H1 (cell line): Measurements from ENCODE around the gene GLP1R. TPM values are rescaled to one million over a fixed set of nuclear protein-coding genes. Genes with fewer than 3 reads are reported as not detected.

Experiments used
- CTCF ChIA-PET: fragments of 300-600 bp; sonication (Branson Sonifier 250); formaldehyde crosslinking; loops from one replicate; lab custom pipeline; 2021; ENCODE audit not compliant: partially characterized antibody; lab: Charles Lee
- POLR2A ChIA-PET: fragments of 300-600 bp; sonication (Branson Sonifier 250); formaldehyde crosslinking; loops from one replicate; lab custom pipeline; 2021; ENCODE audit warnings: inconsistent platforms; ENCODE audit not compliant: partially characterized antibody; lab: Charles Lee
- DNase-seq, 2 experiments: peaks; one replicate each; pipeline versions ENCODE4 v3.0.0 to v3.0.0-alpha.2; 2010 to 2022; ENCODE audit warnings: low spot score in 2 of 2, low read depth in 1 of 2, mixed read lengths in 1 of 2
- FAIRE-seq: peaks from 2 replicates; lab custom pipeline; 2011; peaks lifted over from hg19 to GRCh38; lab: Jason Lieb, UNC
- H2AFZ ChIP-seq: 2 replicates; pipeline ENCODE4 v1.8.1; 2012; ENCODE audit warnings: low read length, inconsistent platforms
- H2AK5ac ChIP-seq: 2 replicates; pipeline ENCODE4 v1.6.1; 2013; ENCODE audit warnings: low read depth, low read length
- H2BK120ac ChIP-seq: replicated peaks from 2 replicates; pipeline ENCODE3; 2013; ENCODE audit warnings: low read depth, low read length, inconsistent platforms
- H2BK12ac ChIP-seq: 2 replicates; pipeline ENCODE4 v1.6.1; 2013; ENCODE audit warnings: low read depth, low read length
- H2BK15ac ChIP-seq: 2 replicates; pipeline ENCODE4 v1.6.1; 2013; ENCODE audit warnings: low read length
- H2BK20ac ChIP-seq: 2 replicates; pipeline ENCODE4 v1.6.1; 2013; ENCODE audit warnings: low read length
- H2BK5ac ChIP-seq: 2 replicates; pipeline ENCODE4 v1.6.1; 2013; ENCODE audit warnings: low read depth, low read length
- H3K14ac ChIP-seq: 2 replicates; pipeline ENCODE4 v1.6.1; 2013; ENCODE audit warnings: inconsistent platforms; ENCODE audit not compliant: insufficient read length
- H3K18ac ChIP-seq: 2 replicates; pipeline ENCODE4 v1.6.1; 2013; ENCODE audit warnings: low read length; ENCODE audit errors: extremely low read depth
- H3K23ac ChIP-seq: 2 replicates; pipeline ENCODE4 v1.6.1; 2013; ENCODE audit warnings: inconsistent platforms; ENCODE audit not compliant: insufficient read length
- H3K23me2 ChIP-seq: 2 replicates; pipeline ENCODE4 v1.6.1; 2013; ENCODE audit warnings: low read depth, low read length
- H3K27ac ChIP-seq: 2 replicates; pipeline ENCODE4 v1.6.1; 2011; ENCODE audit warnings: low read depth, low read length, inconsistent platforms
- H3K27me3 ChIP-seq, 4 experiments: replicated peaks in 1 of 4; 1 replicate in 1 of 4; 2 replicates in 3 of 4; pipeline versions ENCODE4 v1.6.1 to v1.8.1; 2011 to 2013; ENCODE audit warnings: low read length in 3 of 4, mild to moderate bottlenecking in 3 of 4, inconsistent platforms in 2 of 4, mixed read lengths in 2 of 4, moderate library complexity in 1 of 4; ENCODE audit not compliant: control insufficient read depth in 3 of 4, insufficient read depth in 3 of 4; ENCODE audit errors: extremely low read depth in 1 of 4
- H3K36me3 ChIP-seq, 4 experiments: 2 replicates each; pipeline versions ENCODE4 v1.6.1 to v1.8.1; 2011 to 2013; ENCODE audit warnings: mild to moderate bottlenecking in 4 of 4, low read length in 3 of 4, moderate library complexity in 2 of 4, control low read depth in 1 of 4, inconsistent platforms in 1 of 4; ENCODE audit not compliant: insufficient read depth in 4 of 4, control insufficient read depth in 2 of 4
- H3K4ac ChIP-seq: replicated peaks from 2 replicates; pipeline ENCODE3; 2013; ENCODE audit warnings: low read length, low read depth, mixed read lengths, inconsistent platforms; ENCODE audit not compliant: insufficient read length
- H3K4me1 ChIP-seq, 4 experiments: replicated peaks in 1 of 4; 1 replicate in 1 of 4; 2 replicates in 3 of 4; pipeline versions ENCODE4 v1.6.1 to v1.8.1; 2011 to 2013; ENCODE audit warnings: low read length in 3 of 4, inconsistent platforms in 2 of 4, mixed read lengths in 1 of 4; ENCODE audit not compliant: insufficient read depth in 4 of 4, control insufficient read depth in 3 of 4
- H3K4me2 ChIP-seq, 2 experiments: 2 replicates each; pipeline versions ENCODE4 v1.6.1 to v1.8.1; 2011 to 2013; ENCODE audit warnings: low read depth in 2 of 2, low read length in 2 of 2, control low read depth in 1 of 2, inconsistent platforms in 1 of 2, mild to moderate bottlenecking in 1 of 2; ENCODE audit not compliant: insufficient read depth in 1 of 2
- H3K4me3 ChIP-seq, 4 experiments: fragments of 200-600, 300-600 bp in 1 of 4; sonication (generic), shearing (Covaris generic), sonication (Bioruptor Twin) in 1 of 4; 2 replicates each; pipeline versions ENCODE4 v1.5.1 to v1.8.1; 2011 to 2016; ENCODE audit warnings: low read length in 4 of 4, low read depth in 3 of 4, control low read depth in 2 of 4, inconsistent platforms in 2 of 4, mild to moderate bottlenecking in 2 of 4, mixed read lengths in 1 of 4, moderate library complexity in 1 of 4; ENCODE audit not compliant: insufficient read depth in 2 of 4; ENCODE audit errors: extremely low read depth in 1 of 4
- H3K56ac ChIP-seq: replicated peaks from 2 replicates; pipeline ENCODE3; 2013; ENCODE audit warnings: low read depth, mild to moderate bottlenecking, mixed read lengths, low read length, inconsistent platforms; ENCODE audit not compliant: insufficient read length
- H3K79me1 ChIP-seq: 2 replicates; pipeline ENCODE4 v1.6.1; 2013; ENCODE audit warnings: low read depth, low read length, control low read depth
- H3K79me2 ChIP-seq, 2 experiments: 2 replicates each; pipeline versions ENCODE4 v1.6.1 to v1.8.1; 2012 to 2013; ENCODE audit warnings: low read length in 2 of 2, mild to moderate bottlenecking in 2 of 2, inconsistent platforms in 1 of 2; ENCODE audit not compliant: insufficient read depth in 2 of 2, control insufficient read depth in 1 of 2
- H3K9ac ChIP-seq, 4 experiments: replicated peaks in 1 of 4; 1 replicate in 1 of 4; 2 replicates in 3 of 4; pipeline versions ENCODE4 v1.6.1 to v1.8.1; 2011 to 2013; ENCODE audit warnings: low read depth in 3 of 4, low read length in 3 of 4, control low read depth in 2 of 4, mild to moderate bottlenecking in 2 of 4, moderate library complexity in 2 of 4, inconsistent platforms in 1 of 4; ENCODE audit errors: extremely low read depth in 1 of 4
- H3K9me3 ChIP-seq, 2 experiments: 2 replicates each; pipeline versions ENCODE4 v1.6.1 to v1.8.1; 2012 to 2013; ENCODE audit warnings: mild to moderate bottlenecking in 2 of 2, moderate library complexity in 2 of 2, control low read depth in 1 of 2, inconsistent platforms in 1 of 2, low read depth in 1 of 2, low read length in 1 of 2, mixed read lengths in 1 of 2; ENCODE audit not compliant: insufficient read depth in 2 of 2
- H4K20me1 ChIP-seq, 2 experiments: replicated peaks in 1 of 2; 2 replicates each; pipeline versions ENCODE3 to v1.8.1; 2011 to 2013; ENCODE audit warnings: inconsistent platforms in 2 of 2, low read length in 2 of 2, mild to moderate bottlenecking in 1 of 2; ENCODE audit not compliant: insufficient read depth in 2 of 2, control insufficient read depth in 1 of 2
- H4K5ac ChIP-seq: 2 replicates; pipeline ENCODE4 v1.6.1; 2013; ENCODE audit warnings: low read length, low read depth, mixed read lengths, inconsistent platforms; ENCODE audit not compliant: insufficient read length
- H4K8ac ChIP-seq: 2 replicates; pipeline ENCODE4 v1.8.0; 2013; ENCODE audit warnings: mild to moderate bottlenecking, moderate library complexity, low read length, inconsistent platforms; ENCODE audit not compliant: insufficient read depth; ENCODE audit errors: extremely low read depth
- H4K91ac ChIP-seq: replicated peaks from 2 replicates; pipeline ENCODE3; 2013; ENCODE audit warnings: low read length, mixed read lengths, inconsistent platforms; ENCODE audit not compliant: insufficient read length
- E2F6 ChIP-seq: IDR thresholded peaks from 2 replicates; pipeline ENCODE4 v1.6.1; 2012; ENCODE audit warnings: inconsistent platforms
- MAFK ChIP-seq: IDR thresholded peaks from 2 replicates; pipeline ENCODE4 v1.6.1; 2012; ENCODE audit warnings: low read depth, mild to moderate bottlenecking, improper control_type of control experiment, low read length
- NANOG ChIP-seq: IDR thresholded peaks from 2 replicates; pipeline ENCODE4 v1.6.1; 2011; ENCODE audit warnings: low read length, low read depth, mild to moderate bottlenecking, inconsistent platforms; ENCODE audit not compliant: insufficient read depth, poor library complexity, severe bottlenecking
- SAP30 ChIP-seq: fragments of 300-600 bp; sonication (generic); IDR thresholded peaks from 2 replicates; pipeline ENCODE4 v1.7.1; 2012; ENCODE audit warnings: low read length, moderate library complexity, mild to moderate bottlenecking, inconsistent platforms; ENCODE audit not compliant: insufficient read depth, insufficient replicate concordance
- TAF1 ChIP-seq: IDR thresholded peaks from 2 replicates; pipeline ENCODE4 v1.6.1; 2011; ENCODE audit warnings: mild to moderate bottlenecking, low read depth, low read length
- WGBS, 2 experiments: shearing (Covaris generic) in 1 of 2; methylation state at CpG; one replicate each; pipeline versions ENCODE4 v1.1.6 to v1.1.7; 2013 to 2015; ENCODE audit warnings: low lambda C conversion rate in 2 of 2, mixed read lengths in 2 of 2, inconsistent platforms in 1 of 2, low coverage in 1 of 2, missing lambda C conversion rate in 1 of 2; ENCODE audit not compliant: insufficient replicate concordance in 2 of 2, insufficient coverage in 1 of 2, insufficient read length in 1 of 2; ENCODE audit errors: extremely low coverage in 1 of 2, missing lambda C conversion rate in 1 of 2; 5-methylcytosine and 5-hydroxymethylcytosine counted together
- polyA plus RNA-seq, 7 experiments: library from polyadenylated mRNA; depleted of rRNA in 3 of 7; stranded (reverse) in 5 of 7; unstranded in 2 of 7; fragments of >200 nt in 5 of 7; fragments of 200-250 nt in 2 of 7; gene quantifications; 1 replicate in 5 of 7; 2 replicates in 1 of 7; 4 replicates in 1 of 7; pipeline versions ENCODE4 v1.2.1 to v1.2.3, GENCODE V29; 2011 to 2013; ENCODE audit warnings: missing spikeins in 2 of 7, mixed read lengths in 2 of 7
- total RNA-seq: library from RNA; stranded (reverse); fragmentation: NEBNext Ultra II Directional; extraction: Animal tissue kit (Norgen Biotek cat#: 25700); gene quantifications from 2 replicates; pipeline ENCODE4 v1.2.1, GENCODE V29; 2021

The GLP1R gene
- total and polyA plus RNA-seq, 2 of the 8 experiments (the other 6 are each of a cell fraction or from before 2014, with no cell fraction given) = 2.6 to 2.7 TPM

- no peak overlapping the region for H3K18ac ChIP-seq
- TF ChIP-seq NANOG (no peak), TAF1 (no peak), MAFK (no peak), SAP30 (no peak), E2F6 (no peak)
- H2AFZ ChIP-seq = no peak overlapping the region
- H2BK12ac ChIP-seq = no peak overlapping the region
- no peak for FAIRE-seq
- H3K36me3 ChIP-seq = no peaks in the 10 kb centered on the region
- H3K23me2 ChIP-seq = no peaks in the 10 kb centered on the region
- H3K4ac ChIP-seq = no peak overlapping the region
- H2AK5ac ChIP-seq = no peak overlapping the region; the same call in 1 of the 2 replicates
- CTCF ChIA-PET = interaction anchor here (0.6 to 1.5 kb wide), 7 partner anchors 11 to 55 kb away, joined by 3 to 4 read pairs (median 3); no protein-coding TSS in a partner anchor
- DNase-seq = no peak
- no peak overlapping the region for H3K14ac ChIP-seq
- H3K9ac ChIP-seq = no peak overlapping the region; a peak in 1 of 7 replicates
- no peak overlapping the region for H3K27ac ChIP-seq
- H4K91ac ChIP-seq = no peak overlapping the region
- peak overlapping the region; percentile 95; the same call in 1 of the 2 replicates for H2BK15ac ChIP-seq
- no peaks in the 10 kb centered on the region for H3K79me2 ChIP-seq
- no peaks in the 10 kb centered on the region for H3K9me3 ChIP-seq
- no peaks in the 10 kb centered on the region for H3K79me1 ChIP-seq
- WGBS, 2 experiments = 96% methylated on average over 9 of the region's 9 CpGs; no CpG with 5 or more reads in 1 of the 2 experiments
- H3K56ac ChIP-seq = no peak overlapping the region
- no peak overlapping the region for H3K4me3 ChIP-seq
- no peak overlapping the region for H3K23ac ChIP-seq
- no peak overlapping the region for H4K5ac ChIP-seq
- H3K27me3 ChIP-seq = 0 out of 7 replicates have a peak, but pooled peaks cover 0 to 5% (median 0%) of the 10 kb centered on the region in 4 experiments
- peaks cover 0 to 10% (median 0%) of the 10 kb centered on the region in 4 experiments; a peak in 3 of 7 replicates for H3K4me1 ChIP-seq
- no peak overlapping the region for H4K8ac ChIP-seq
- POLR2A ChIA-PET = interaction anchor here (1.0 kb wide), 1 partner anchor 47 kb away, joined by 3 read pairs; no protein-coding TSS in a partner anchor
- 0 out of 4 replicates have a peak overlapping the region, but pooled peaks of 1 of the 2 experiments have one; percentile 18 for H3K4me2 ChIP-seq
- H2BK5ac ChIP-seq = no peak overlapping the region
- no peak overlapping the region for H2BK120ac ChIP-seq
- no peak overlapping the region for H2BK20ac ChIP-seq
- no peaks in the 10 kb centered on the region for H4K20me1 ChIP-seq
Observed at GRCh38 chr6:39072830-39073229, 24.2 kb downstream of the GLP1R start.
